ENCODE results near the gene PSMG1. TPM values are rescaled to one million over a fixed set of nuclear protein-coding genes. Genes with fewer than 3 reads are reported as not detected.

PSMG1 gene
- polyA plus RNA-seq, 1 of the 3 experiments (the other 2 are of a cell fraction) = 39.6 TPM

- H3K9me3 ChIP-seq = no peaks in the 10 kb centered on the region
- WGBS (ENCODE audit: low lambda C conversion rate) = 88% methylated on average over 1 of the region's 2 CpGs
- ChIA-PET POLR2A (no interaction called here), CTCF (interaction anchor here (1.3 to 1.6 kb wide), 3 partner anchors 14 to 24 kb away, joined by 4 read pairs; no protein-coding TSS in a partner anchor)
- H4K20me1 ChIP-seq (ENCODE audit: insufficient read depth) = no peaks in the 10 kb centered on the region
- H3K9me2 ChIP-seq = no peaks in the 10 kb centered on the region
- H3K9ac ChIP-seq = no peak overlapping the region
- no peak overlapping the region for H2AFZ ChIP-seq (ENCODE audit: low read depth)
- H3K4me2 ChIP-seq = no peak overlapping the region
- H3K4me1 ChIP-seq (ENCODE audit: control insufficient read depth in 1 of 2, insufficient read depth in 2 of 2, low read depth in 1 of 2, low read length in 1 of 2) = no peaks in the 10 kb centered on the region
- no peaks in the 10 kb centered on the region for H3K27me3 ChIP-seq (ENCODE audit: insufficient read depth)
- H3K36me3 ChIP-seq (replicated peaks in 1 of 2; ENCODE audit: control insufficient read depth in 1 of 2, insufficient read depth in 2 of 2, low read length in 1 of 2) = no peaks in the 10 kb centered on the region
- TF ChIP-seq CTCF (IDR thresholded peaks at IDR 0.05) = peak; percentile 52
- TF ChIP-seq YY1 (IDR thresholded peaks at IDR 0.05; ENCODE audit: low read depth) = no peak
- no peaks in the 10 kb centered on the region for H3F3A ChIP-seq (replicated peaks; ENCODE audit: insufficient read depth)
- H3K4me3 ChIP-seq (ENCODE audit: low read depth in 2 of 2, low read length in 1 of 2) = no peak overlapping the region
- no peak overlapping the region for H3K27ac ChIP-seq (ENCODE audit: low read depth in 2 of 2, low read length in 1 of 2)
- peak; percentile 44 for DNase-seq
- no peaks in the 10 kb centered on the region for H3K79me2 ChIP-seq (ENCODE audit: insufficient read depth)
Measured at GRCh38 chr21:39153373-39153772, 29.9 kb downstream of the PSMG1 start.

GRCh38 chr21:39152271-39152670 is 31.0 kb downstream of the PSMG1 start:
- ChIA-PET POLR2A (no interaction called here), CTCF (interaction anchor here (0.9 to 2.7 kb wide), 4 partner anchors 9 to 15 kb away, joined by 3 to 13 read pairs (median 4); no protein-coding TSS in a partner anchor)
- Histone ChIP-seq H3K4me3 (ENCODE audit: low read depth in 2 of 2, low read length in 1 of 2) (no peak overlapping the region), H4K20me1 (ENCODE audit: insufficient read depth) (no peaks in the 10 kb centered on the region), H3K27me3 (ENCODE audit: insufficient read depth) (no peaks in the 10 kb centered on the region), H3K4me2 (no peak overlapping the region), H3K9me3 (no peaks in the 10 kb centered on the region), H3K27ac (ENCODE audit: low read depth in 2 of 2, low read length in 1 of 2) (no peak overlapping the region), H2AFZ (ENCODE audit: low read depth) (no peak overlapping the region), H3F3A (replicated peaks; ENCODE audit: insufficient read depth) (no peaks in the 10 kb centered on the region), H3K4me1 (ENCODE audit: control insufficient read depth in 1 of 2, insufficient read depth in 2 of 2, low read depth in 1 of 2, low read length in 1 of 2) (no peaks in the 10 kb centered on the region), H3K79me2 (ENCODE audit: insufficient read depth) (no peaks in the 10 kb centered on the region), H3K36me3 (replicated peaks in 1 of 2; ENCODE audit: control insufficient read depth in 1 of 2, insufficient read depth in 2 of 2, low read length in 1 of 2) (no peaks in the 10 kb centered on the region), H3K9ac (no peak overlapping the region), H3K9me2 (no peaks in the 10 kb centered on the region)
- TF ChIP-seq SIN3A (IDR thresholded peaks at IDR 0.05; ENCODE audit: borderline replicate concordance, low read depth, low read length) (no peak), REST (IDR thresholded peaks at IDR 0.05; ENCODE audit: low read depth, low read length) (no peak), PBX3 (IDR thresholded peaks at IDR 0.05) (no peak), MAX (IDR thresholded peaks at IDR 0.05; ENCODE audit: low read depth) (no peak), RAD21 (IDR thresholded peaks at IDR 0.05; ENCODE audit: low read length) (no peak), TAF1 (IDR thresholded peaks at IDR 0.05; ENCODE audit: borderline replicate concordance, low read depth, low read length) (no peak)
- WGBS (ENCODE audit: low lambda C conversion rate) = 74% methylated on average over 2 of the region's 2 CpGs
- no peak for DNase-seq

All from SK-N-SH (cell line).